ENCODE results near the gene SPP1. TPM values are rescaled to one million over a fixed set of nuclear protein-coding genes. Genes with fewer than 3 reads are reported as not detected.

The SPP1 gene
- total RNA-seq, 1 donor from 2014 or later = 11.8 TPM

DNA sequence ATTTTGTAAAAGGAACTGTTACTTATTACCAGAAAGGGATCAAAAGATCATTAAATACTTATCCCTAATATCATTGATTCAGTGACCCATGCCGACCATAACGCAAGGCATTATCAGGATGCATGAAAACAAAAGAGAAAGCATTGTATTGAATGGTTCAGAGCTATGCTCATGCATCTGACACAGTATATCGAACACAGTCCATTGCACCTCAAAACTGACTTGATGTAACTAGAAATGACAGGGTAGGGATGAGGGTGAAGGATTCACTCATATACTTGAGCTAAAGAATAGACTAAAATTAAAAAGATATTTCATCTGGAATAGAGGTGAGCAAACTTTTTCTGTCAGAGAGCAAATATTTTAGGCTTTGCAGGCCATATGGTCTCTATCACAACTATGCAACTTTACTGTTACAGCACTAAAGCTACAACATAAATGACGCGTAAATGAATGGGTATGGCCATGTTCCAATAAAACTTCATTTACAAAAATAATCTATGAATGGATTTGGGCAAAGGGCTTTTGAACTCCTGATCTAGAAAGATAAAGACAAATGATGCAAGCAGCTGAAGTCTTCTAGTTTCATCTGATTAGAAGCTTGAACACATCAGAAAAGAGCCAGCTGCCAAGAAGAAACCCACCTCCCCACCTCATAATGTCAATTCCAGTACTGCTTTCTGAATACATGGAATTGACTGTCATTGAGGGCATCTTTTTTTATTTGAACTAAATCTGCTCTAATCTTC, 12.9 kb upstream of the SPP1 start:
- Histone ChIP-seq H3K36me3 (no peaks in the 10 kb centered on the region), H3K9me3 (no peaks in the 10 kb centered on the region), H3K27ac (no peak overlapping the region), H3K27me3 (no peaks in the 10 kb centered on the region), H3K4me3 (no peak overlapping the region), H3K4me1 (no peaks in the 10 kb centered on the region)
- intact Hi-C loops (cut with DNase I) = loop anchor here (10.0 kb wide), 1 partner anchor 98 kb away; no protein-coding TSS in a partner anchor
- no peak for DNase-seq (ENCODE audit: extremely low spot score in 2 of 2)
- no peak for TF ChIP-seq POLR2A (IDR thresholded peaks at IDR 0.05)
- TF ChIP-seq POLR2AphosphoS5 (IDR thresholded peaks at IDR 0.05; ENCODE audit: insufficient read depth in 1 of 2, low read depth in 1 of 2) = no peak

DNA sequence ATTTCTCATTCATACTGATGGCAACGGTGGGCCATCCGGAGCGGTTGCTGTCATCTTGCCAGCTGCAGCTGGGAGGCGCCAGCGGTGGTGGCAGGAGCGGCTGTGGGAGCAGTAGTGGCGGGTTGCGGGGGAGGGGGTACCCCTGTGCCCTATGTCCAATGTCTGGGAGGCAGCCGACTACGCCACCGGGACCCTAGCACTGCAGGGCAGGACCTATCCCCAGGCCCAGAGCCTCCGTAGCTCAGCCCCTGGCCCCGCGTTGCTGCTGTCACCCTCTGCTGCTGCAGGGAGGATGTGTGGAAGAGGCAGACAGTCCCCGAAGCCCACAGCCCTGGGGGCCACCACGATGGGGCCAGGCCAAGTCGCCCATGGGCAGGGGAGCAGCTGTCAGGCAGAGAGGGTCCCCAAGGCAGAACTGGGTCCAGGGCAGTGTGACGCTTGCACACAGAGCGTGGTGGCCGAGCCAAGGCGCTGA, 10.0 kb upstream of the SPP1 start:
- no peak overlapping the region for H3K27ac ChIP-seq
- no peak overlapping the region for H3K4me3 ChIP-seq
- H3K9me3 ChIP-seq = no peaks in the 10 kb centered on the region
- no peaks in the 10 kb centered on the region for H3K36me3 ChIP-seq
- DNase-seq (ENCODE audit: extremely low spot score in 2 of 2) = no peak
- no peaks in the 10 kb centered on the region for H3K27me3 ChIP-seq
- TF ChIP-seq, protein P1, sequence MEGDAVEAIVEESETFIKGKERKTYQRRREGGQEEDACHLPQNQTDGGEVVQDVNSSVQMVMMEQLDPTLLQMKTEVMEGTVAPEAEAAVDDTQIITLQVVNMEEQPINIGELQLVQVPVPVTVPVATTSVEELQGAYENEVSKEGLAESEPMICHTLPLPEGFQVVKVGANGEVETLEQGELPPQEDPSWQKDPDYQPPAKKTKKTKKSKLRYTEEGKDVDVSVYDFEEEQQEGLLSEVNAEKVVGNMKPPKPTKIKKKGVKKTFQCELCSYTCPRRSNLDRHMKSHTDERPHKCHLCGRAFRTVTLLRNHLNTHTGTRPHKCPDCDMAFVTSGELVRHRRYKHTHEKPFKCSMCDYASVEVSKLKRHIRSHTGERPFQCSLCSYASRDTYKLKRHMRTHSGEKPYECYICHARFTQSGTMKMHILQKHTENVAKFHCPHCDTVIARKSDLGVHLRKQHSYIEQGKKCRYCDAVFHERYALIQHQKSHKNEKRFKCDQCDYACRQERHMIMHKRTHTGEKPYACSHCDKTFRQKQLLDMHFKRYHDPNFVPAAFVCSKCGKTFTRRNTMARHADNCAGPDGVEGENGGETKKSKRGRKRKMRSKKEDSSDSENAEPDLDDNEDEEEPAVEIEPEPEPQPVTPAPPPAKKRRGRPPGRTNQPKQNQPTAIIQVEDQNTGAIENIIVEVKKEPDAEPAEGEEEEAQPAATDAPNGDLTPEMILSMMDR (IDR thresholded peaks at IDR 0.05) = no peak
- TF ChIP-seq POLR2AphosphoS5 (IDR thresholded peaks at IDR 0.05; ENCODE audit: insufficient read depth in 1 of 2, low read depth in 1 of 2) (no peak), POLR2A (IDR thresholded peaks at IDR 0.05) (no peak)
- intact Hi-C loops (cut with DNase I) = loop anchor here (10.0 kb wide), 1 partner anchor 101 kb away; no protein-coding TSS in a partner anchor
- no peaks in the 10 kb centered on the region for H3K4me1 ChIP-seq

DNA sequence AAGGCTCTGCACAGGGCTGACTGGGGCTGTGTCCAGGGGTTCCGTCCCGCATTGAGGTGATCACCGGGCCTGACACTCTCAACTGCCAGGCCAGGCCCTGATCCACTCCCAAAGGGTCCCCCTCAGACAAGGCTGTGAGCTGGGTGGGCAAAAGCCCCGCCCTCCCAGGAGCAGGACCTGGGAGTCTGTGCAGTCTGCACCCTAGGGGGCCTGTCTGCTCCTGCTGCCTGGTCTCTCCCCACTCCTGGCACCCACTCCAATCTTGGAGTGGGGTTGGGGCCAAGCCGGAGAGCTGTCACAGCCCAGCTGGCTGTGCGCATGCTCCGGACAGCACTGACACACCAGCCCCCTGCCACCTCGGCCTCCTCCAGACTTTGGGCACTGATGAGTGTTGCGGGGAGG, 9.4 kb upstream of the SPP1 start:
- TF ChIP-seq POLR2A (IDR thresholded peaks at IDR 0.05) = no peak
- TF ChIP-seq, protein P1 (IDR thresholded peaks at IDR 0.05) = no peak
- TF ChIP-seq POLR2AphosphoS5 (IDR thresholded peaks at IDR 0.05; ENCODE audit: insufficient read depth in 1 of 2, low read depth in 1 of 2) = no peak
- Histone ChIP-seq H3K27me3 (no peaks in the 10 kb centered on the region), H3K4me1 (no peaks in the 10 kb centered on the region), H3K9me3 (no peaks in the 10 kb centered on the region), H3K27ac (no peak overlapping the region), H3K4me3 (no peak overlapping the region), H3K36me3 (no peaks in the 10 kb centered on the region)
- intact Hi-C loops (cut with DNase I) = loop anchor here (10.0 kb wide), 1 partner anchor 101 kb away; no protein-coding TSS in a partner anchor
- no peak for DNase-seq (ENCODE audit: extremely low spot score in 2 of 2)

DNA sequence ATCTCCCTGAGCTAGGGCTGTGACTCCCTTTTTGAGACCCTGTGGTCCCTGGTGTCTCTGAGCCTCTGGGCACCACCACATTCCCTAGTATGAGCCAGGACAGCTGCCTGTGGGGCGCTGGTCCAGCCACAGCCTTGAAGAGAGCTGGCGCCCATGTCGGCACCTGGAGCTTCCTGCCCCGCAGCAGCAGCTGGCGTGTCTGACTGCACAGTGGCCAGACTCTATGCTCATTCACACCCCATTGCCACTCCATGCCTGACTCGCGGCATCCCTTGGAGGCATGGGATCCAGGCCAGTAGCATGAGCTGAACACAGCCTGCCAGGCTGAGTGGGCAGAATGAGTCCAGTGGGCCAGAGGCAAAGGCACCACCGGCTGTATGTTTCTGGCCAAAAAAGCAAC, 8.3 kb upstream of the SPP1 start:
- Histone ChIP-seq H3K27me3 (no peaks in the 10 kb centered on the region), H3K27ac (no peak overlapping the region), H3K36me3 (no peaks in the 10 kb centered on the region), H3K4me3 (no peak overlapping the region), H3K9me3 (no peaks in the 10 kb centered on the region), H3K4me1 (no peaks in the 10 kb centered on the region)
- intact Hi-C loops (cut with DNase I) = loop anchor here (10.0 kb wide), 1 partner anchor 102 kb away; no protein-coding TSS in a partner anchor
- TF ChIP-seq POLR2A (IDR thresholded peaks at IDR 0.05) = no peak
- no peak for TF ChIP-seq POLR2AphosphoS5 (IDR thresholded peaks at IDR 0.05; ENCODE audit: insufficient read depth in 1 of 2, low read depth in 1 of 2)
- TF ChIP-seq, protein P1 (IDR thresholded peaks at IDR 0.05) = no peak
- no peak for DNase-seq (ENCODE audit: extremely low spot score in 2 of 2)

DNA sequence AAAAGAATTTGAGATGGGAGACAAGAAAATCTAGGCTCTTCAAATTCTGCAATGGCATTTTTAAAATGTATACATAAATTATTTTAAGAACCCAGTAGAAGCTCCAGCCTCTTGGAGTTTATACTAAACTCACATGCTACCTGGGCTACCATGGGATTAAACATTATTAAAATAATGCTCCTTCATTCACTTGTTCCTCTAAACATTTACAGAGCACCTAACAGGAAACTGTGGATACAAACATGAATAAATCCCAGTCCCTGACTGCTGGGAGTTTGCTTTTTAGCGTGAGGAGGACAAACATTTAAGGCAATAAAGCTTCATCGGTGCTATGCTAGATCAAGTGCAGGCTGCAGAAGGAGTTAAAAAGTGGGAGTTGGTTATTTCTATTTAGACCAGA, 5.4 kb upstream of the SPP1 start:
- H3K36me3 ChIP-seq = no peaks in the 10 kb centered on the region
- no peak for DNase-seq (ENCODE audit: extremely low spot score in 2 of 2)
- TF ChIP-seq, protein P1 (IDR thresholded peaks at IDR 0.05) = no peak
- TF ChIP-seq POLR2A (IDR thresholded peaks at IDR 0.05) = no peak
- TF ChIP-seq POLR2AphosphoS5 (IDR thresholded peaks at IDR 0.05; ENCODE audit: insufficient read depth in 1 of 2, low read depth in 1 of 2) = no peak
- H3K27ac ChIP-seq = no peak overlapping the region
- H3K4me1 ChIP-seq = no peaks in the 10 kb centered on the region
- H3K27me3 ChIP-seq = no peaks in the 10 kb centered on the region
- no peak overlapping the region for H3K4me3 ChIP-seq
- no peaks in the 10 kb centered on the region for H3K9me3 ChIP-seq
- intact Hi-C loops (cut with DNase I) = no loop called here
